Aorta (tissue), 5 donors: ENCODE data around the gene TMEM232. TPM values are rescaled to one million over a fixed set of nuclear protein-coding genes. Genes with fewer than 3 reads are reported as not detected.

ENCODE experiments used
- ATAC-seq: fragments of 200-7000 bp; cut with Tn5 transposase; one replicate; pipeline ENCODE4 v1.9.1; 2022; ENCODE audit warnings: moderate library complexity; ENCODE audit not compliant: low FRiP score
- DNase-seq, 2 donors: peaks; one replicate each; pipeline ENCODE4 v3.0.0-alpha.2; 2020
- H3K27ac ChIP-seq, 2 donors: one replicate each; pipeline ENCODE4 v1.5.1; 2013; ENCODE audit warnings: low read length in 2 of 2, mild to moderate bottlenecking in 2 of 2, moderate library complexity in 2 of 2, control low read depth in 1 of 2, inconsistent platforms in 1 of 2, low read depth in 1 of 2
- H3K27me3 ChIP-seq, 2 donors: one replicate each; pipeline ENCODE4 v1.6.1; 2013; ENCODE audit warnings: control low read depth in 1 of 2, low read length in 1 of 2, mild to moderate bottlenecking in 1 of 2, moderate library complexity in 1 of 2; ENCODE audit not compliant: insufficient read depth in 2 of 2, control insufficient read depth in 1 of 2
- H3K36me3 ChIP-seq, 2 donors: one replicate each; pipeline ENCODE4 v1.6.1; 2013; ENCODE audit warnings: control low read depth in 1 of 2, low read length in 1 of 2, mild to moderate bottlenecking in 1 of 2; ENCODE audit not compliant: insufficient read depth in 2 of 2, control insufficient read depth in 1 of 2
- H3K4me1 ChIP-seq, 2 donors: one replicate each; pipeline ENCODE4 v1.6.1; 2013; ENCODE audit warnings: low read length in 2 of 2, control low read depth in 1 of 2, mild to moderate bottlenecking in 1 of 2, moderate library complexity in 1 of 2; ENCODE audit not compliant: insufficient read depth in 2 of 2, control insufficient read depth in 1 of 2
- H3K4me3 ChIP-seq, 2 donors: one replicate each; pipeline ENCODE4 v1.5.1; 2013; ENCODE audit warnings: low read length in 2 of 2, control low read depth in 1 of 2, mild to moderate bottlenecking in 1 of 2
- H3K9me3 ChIP-seq: one replicate; pipeline ENCODE4 v1.6.1; 2013; ENCODE audit warnings: mild to moderate bottlenecking, low read length; ENCODE audit not compliant: control insufficient read depth
- WGBS, 2 donors: extraction: QIAGEN DNeasy Blood & Tissue Kit; methylation state at CpG; one replicate each; pipeline ENCODE4 v1.1.7; 2013; 5-methylcytosine and 5-hydroxymethylcytosine counted together
- intact Hi-C, 2 donors: fragments of 100-400 bp; cut with DNase I; formaldehyde crosslinking; loops; one replicate each; pipeline versions ENCODE4 v1.14.2 to v1.15.0; 2022
- polyA plus RNA-seq, 2 donors: library from polyadenylated mRNA; stranded (reverse); fragments of 200-250 nt; gene quantifications; one replicate each; pipeline ENCODE4 v1.2.3, GENCODE V29; 2013
- total RNA-seq, 2 donors: library from RNA; stranded (reverse); fragmentation: NEBNext Ultra II Directional; extraction: Animal tissue kit (Norgen Biotek cat#: 25700); gene quantifications; one replicate each; pipeline ENCODE4 v1.2.1, GENCODE V29; 2021
- donor health status: healthy with polysubstance abuse.
- donor health status: Bipolar disorder and iron deficiency.
- donor health status: DM: no; HTN: no; CAD: no.
- donor health status: DM: no; HTN: no; CAD: no.
- donor health status: DM: yes; HTN: yes; CAD: no.

The TMEM232 gene
- total and polyA plus RNA-seq, 4 donors = 1.7 to 4.9 (median 2.1) TPM

DNA sequence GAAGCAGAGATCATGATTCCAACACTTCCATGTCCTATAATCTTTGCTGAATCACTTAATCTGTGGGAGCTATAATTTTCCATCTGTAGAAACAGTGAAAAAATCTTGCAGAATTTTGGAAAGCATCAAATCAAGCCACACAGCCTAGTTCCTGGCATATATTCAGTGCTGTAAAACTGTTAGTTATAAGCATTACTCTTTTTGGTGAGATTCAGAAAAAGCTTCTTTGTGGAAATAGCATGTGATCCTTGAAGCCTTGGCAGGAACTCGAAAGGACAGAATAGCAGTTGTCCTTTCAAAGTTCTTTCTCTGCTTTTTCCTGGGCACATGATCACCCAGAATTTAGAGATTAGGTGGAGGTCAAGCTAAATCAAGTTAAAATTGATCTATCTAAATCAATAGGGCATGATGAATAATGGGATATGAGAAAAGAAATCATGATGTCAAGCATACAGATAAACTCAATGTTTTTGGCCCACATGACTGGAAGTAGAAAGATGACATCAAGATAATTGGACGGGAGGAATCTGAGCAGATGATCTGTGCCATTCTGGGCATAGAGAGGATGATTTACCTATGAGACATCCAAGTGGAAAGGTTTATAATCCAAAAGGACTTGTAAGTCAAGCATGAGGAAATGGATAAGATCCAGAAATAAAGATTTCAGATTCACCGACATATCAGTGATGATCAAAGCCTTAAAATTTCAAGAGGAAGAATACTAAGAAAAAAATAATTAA lies 73.1 kb downstream of the TMEM232 start:
- Histone ChIP-seq H3K4me3 (no peak overlapping the region), H3K4me1 (peaks cover 0 to 2% of the 10 kb centered on the region in 2 donors), H3K27ac (no peak overlapping the region), H3K36me3 (no peaks in the 10 kb centered on the region), H3K9me3 (no peaks in the 10 kb centered on the region), H3K27me3 (no peaks in the 10 kb centered on the region)
- ATAC-seq (no peak), DNase-seq (no peak)
- intact Hi-C loops = no loop called here
- WGBS, 2 donors = 43 to 60% methylated on average over 3 of the region's 3 CpGs

DNA sequence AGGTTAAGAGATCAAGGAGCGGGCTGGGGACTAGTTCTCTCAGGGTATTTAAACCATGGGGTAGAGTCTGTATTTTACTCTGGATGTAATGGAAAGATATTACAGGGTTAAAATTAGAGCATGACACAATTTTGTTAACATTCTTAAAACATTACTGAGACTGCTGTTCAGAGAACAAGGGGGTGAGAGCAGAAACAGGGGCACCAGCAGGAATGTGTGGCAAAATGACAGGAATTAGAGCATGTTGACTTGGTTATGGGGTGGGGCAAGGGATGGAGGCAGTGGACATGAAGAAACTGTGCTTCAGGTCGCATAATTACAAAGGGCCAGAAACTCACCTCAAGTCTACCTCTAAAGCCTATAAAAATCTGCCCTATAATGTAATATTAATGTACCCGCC lies 75.0 kb downstream of the TMEM232 start:
- no peaks in the 10 kb centered on the region for H3K36me3 ChIP-seq
- H3K4me3 ChIP-seq = no peak overlapping the region
- DNase-seq (no peak), ATAC-seq (no peak)
- intact Hi-C loops = no loop called here
- no peaks in the 10 kb centered on the region for H3K27me3 ChIP-seq
- peaks cover 0 to 2% of the 10 kb centered on the region in 2 donors for H3K4me1 ChIP-seq
- WGBS, 2 donors = 34% methylated on average over 3 of the region's 3 CpGs
- no peaks in the 10 kb centered on the region for H3K9me3 ChIP-seq
- no peak overlapping the region for H3K27ac ChIP-seq

DNA sequence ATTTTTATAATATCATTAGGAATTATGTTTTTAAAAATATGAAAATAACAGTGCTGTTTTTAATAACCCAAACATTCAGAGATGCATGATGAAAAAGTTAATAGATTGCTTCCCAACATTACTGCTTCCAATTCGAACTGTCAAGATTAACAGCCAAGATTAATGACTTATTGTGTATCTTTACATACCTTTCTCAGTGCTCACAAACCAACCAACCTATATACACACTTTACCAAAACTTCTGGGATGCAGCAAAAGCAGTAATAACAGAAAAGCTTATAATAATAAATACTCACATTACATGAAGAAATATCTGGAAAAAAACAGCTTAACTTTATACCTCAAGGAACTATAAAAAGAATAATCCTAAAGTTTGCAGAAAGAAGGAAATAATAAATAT lies 82.1 kb downstream of the TMEM232 start:
- H3K4me3 ChIP-seq = no peak overlapping the region
- no peaks in the 10 kb centered on the region for H3K9me3 ChIP-seq
- intact Hi-C loops = no loop called here
- no peak for DNase-seq
- no peak for ATAC-seq
- H3K27me3 ChIP-seq = no peaks in the 10 kb centered on the region
- 32 to 39% methylated on average over 1 of the region's 1 CpG for WGBS, 2 donors
- no peaks in the 10 kb centered on the region for H3K36me3 ChIP-seq
- no peaks in the 10 kb centered on the region for H3K4me1 ChIP-seq
- H3K27ac ChIP-seq = no peak overlapping the region

DNA sequence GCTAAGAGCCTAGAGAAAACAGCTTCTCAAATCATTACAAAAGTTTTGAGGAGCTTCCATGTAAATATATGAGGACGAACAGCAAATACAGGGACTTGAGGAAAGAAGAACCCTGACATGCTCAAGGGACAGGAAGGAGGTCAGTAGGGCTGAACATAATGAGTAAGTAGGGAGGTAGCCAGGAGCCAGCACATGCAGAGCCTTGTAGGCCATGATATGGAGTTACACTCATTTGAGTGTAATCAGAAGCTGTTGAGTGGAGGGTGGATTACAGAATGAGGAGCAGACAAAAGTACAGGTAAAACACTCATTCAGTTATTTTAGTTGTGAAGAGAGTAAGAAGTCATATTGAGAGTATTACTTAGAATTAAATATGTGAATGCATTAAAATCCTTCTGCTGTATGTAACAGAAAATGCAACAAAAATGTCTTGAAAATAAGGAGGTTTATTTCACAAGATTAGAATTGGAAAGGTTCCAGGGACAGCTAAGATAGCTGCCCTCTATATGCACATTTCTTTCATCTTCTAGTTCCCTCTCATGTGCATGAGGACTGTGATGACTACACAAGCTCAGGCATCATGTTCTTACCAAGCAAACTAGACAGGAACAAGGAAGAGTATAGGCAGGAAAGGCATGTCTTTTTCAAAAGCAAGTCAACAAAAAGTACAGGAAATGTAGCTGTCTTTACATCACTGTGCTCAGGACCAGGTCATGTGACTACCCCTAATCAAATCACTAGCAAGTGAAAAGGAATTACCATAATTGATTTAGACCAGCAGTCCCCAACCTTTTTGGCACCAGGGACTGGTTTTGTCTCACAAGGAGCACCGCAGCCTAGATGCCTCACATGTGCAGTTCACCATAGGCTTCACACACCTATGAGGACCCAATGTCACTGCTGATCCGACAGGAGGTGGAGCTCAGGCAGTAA lies 87.2 kb downstream of the TMEM232 start:
- ATAC-seq (no peak), DNase-seq (no peak)
- no peaks in the 10 kb centered on the region for H3K4me1 ChIP-seq
- intact Hi-C loops = no loop called here
- no peak overlapping the region for H3K4me3 ChIP-seq
- H3K36me3 ChIP-seq = no peaks in the 10 kb centered on the region
- H3K27ac ChIP-seq = no peak overlapping the region
- no peaks in the 10 kb centered on the region for H3K27me3 ChIP-seq
- no peaks in the 10 kb centered on the region for H3K9me3 ChIP-seq
- WGBS, 2 donors = 92 to 95% methylated on average over 3 of the region's 3 CpGs

DNA sequence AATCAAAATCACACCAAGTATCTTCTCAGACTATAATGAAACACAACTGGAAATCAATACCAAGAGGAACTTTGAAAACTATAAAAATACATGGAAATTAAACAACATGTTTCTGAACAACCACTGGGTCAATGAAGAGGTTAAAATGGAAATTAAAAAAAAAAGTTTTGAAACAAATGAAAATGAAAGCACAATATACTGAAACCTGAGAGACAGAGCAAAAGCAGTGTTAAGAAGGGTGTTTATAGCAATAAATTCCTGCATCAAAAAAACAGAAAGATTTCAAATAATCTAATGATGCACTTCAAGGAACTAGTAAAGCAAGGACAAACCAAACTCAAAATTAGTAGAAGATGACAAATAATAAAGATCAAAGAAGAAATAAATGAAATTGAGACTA lies 92.0 kb downstream of the TMEM232 start:
- DNase-seq = no peak
- Histone ChIP-seq H3K4me3 (no peak overlapping the region), H3K9me3 (no peaks in the 10 kb centered on the region), H3K27me3 (no peaks in the 10 kb centered on the region), H3K4me1 (no peaks in the 10 kb centered on the region), H3K27ac (no peak overlapping the region), H3K36me3 (no peaks in the 10 kb centered on the region)
- ATAC-seq = no peak
- intact Hi-C loops = no loop called here

DNA sequence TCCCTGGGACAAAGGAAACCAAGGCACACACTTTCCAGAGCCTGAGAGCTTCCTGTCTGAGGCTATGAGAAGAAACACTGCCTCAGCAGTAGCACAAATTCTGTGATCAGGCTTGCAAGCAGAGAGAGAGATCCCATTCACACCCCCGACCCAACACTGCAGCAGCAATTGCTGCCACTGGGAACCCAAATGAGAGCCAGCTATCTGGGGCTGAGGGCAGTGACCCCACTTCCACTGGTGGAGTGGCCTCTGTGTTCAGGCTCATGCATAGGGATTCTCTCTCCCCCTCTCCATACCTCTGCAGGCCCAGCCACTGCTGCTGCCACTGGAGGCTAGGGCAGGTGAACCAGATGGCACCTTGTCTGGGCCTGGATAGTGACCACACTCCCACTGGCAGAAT lies 95.2 kb downstream of the TMEM232 start:
- Histone ChIP-seq H3K27me3 (no peaks in the 10 kb centered on the region), H3K27ac (no peak overlapping the region), H3K36me3 (no peaks in the 10 kb centered on the region), H3K9me3 (no peaks in the 10 kb centered on the region), H3K4me1 (no peaks in the 10 kb centered on the region), H3K4me3 (no peak overlapping the region)
- no peak for ATAC-seq
- DNase-seq = no peak
- intact Hi-C loops = no loop called here
- WGBS, 2 donors = 94 to 100% methylated on average over 1 of the region's 1 CpG

DNA sequence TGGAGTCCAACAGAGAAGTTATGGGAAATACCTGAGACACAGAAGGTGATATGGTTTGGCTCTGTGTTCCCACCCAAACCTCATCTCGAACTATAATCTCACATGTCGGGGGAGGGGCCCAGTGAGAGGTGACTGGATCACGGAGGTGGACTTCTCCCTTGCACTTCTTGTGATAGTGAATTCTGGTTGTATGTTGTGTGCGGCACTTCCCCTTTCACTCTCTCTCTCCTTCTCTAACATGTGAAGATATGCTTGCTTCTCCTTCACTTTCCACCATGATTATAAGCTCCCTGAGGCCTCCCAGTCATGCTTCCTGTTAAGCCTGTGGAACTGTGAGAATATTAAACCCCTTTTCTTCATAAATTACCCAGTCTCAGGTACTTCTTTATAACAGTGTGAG lies 96.1 kb downstream of the TMEM232 start:
- intact Hi-C loops = no loop called here
- Histone ChIP-seq H3K36me3 (no peaks in the 10 kb centered on the region), H3K9me3 (no peaks in the 10 kb centered on the region), H3K27ac (no peak overlapping the region), H3K4me3 (no peak overlapping the region), H3K4me1 (no peaks in the 10 kb centered on the region), H3K27me3 (no peaks in the 10 kb centered on the region)
- DNase-seq (no peak), ATAC-seq (no peak)
- WGBS, 2 donors = 88 to 94% methylated on average over 4 of the region's 4 CpGs

DNA sequence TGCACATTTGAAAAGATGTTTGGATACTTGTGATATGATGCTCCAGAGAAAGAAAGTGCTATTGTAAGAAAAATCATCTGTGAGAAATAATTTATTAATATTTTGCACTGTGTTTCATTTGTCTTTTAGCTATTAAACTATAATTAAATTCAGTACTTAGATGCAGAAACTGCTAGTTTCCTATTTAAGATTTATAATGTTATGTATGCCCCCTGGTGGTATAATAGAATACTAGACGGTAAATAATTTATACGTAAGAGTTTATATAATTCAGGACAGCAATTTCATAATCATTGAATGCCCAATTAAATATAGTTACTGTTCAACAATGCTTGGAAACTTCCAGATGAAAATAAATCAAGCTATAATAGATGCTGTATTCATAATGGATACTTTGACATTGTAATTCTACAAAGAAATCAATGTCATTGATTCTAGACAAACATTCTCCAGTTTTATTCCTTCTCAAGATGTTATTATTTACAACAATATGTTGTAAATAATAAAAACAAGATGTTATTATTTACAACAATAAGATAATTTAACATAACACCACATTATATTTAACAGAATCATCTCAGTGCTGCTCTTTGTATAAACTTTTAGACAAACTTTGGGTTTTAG lies 101.0 kb downstream of the TMEM232 start:
- Histone ChIP-seq H3K4me1 (no peaks in the 10 kb centered on the region), H3K27me3 (no peaks in the 10 kb centered on the region), H3K27ac (no peak overlapping the region), H3K9me3 (no peaks in the 10 kb centered on the region), H3K4me3 (no peak overlapping the region), H3K36me3 (no peaks in the 10 kb centered on the region)
- WGBS, 2 donors = 0 to 1% methylated on average over 2 of the region's 2 CpGs
- DNase-seq (no peak), ATAC-seq (no peak)
- intact Hi-C loops = no loop called here
